HepG2 (cell line): ENCODE measurements around the gene MDP1. TPM values are rescaled to one million over a fixed set of nuclear protein-coding genes. Genes with fewer than 3 reads are reported as not detected.
A peak's percentile ranks its signal among the peaks of the same experiment; 100 is the strongest.

Experiments used
- CBX5 ChIP-seq: sonication (generic); formaldehyde crosslinking; IDR thresholded peaks from 2 replicates; pipeline ENCODE4 v1.4.0; 2020; ENCODE audit warnings: missing genetic modification reagents, borderline replicate concordance
- CTCF ChIP-seq: sonication (generic); formaldehyde crosslinking; IDR thresholded peaks from 2 replicates; pipeline ENCODE4 v1.5.0; 2020; ENCODE audit warnings: mild to moderate bottlenecking, missing genetic modification reagents, moderate library complexity
- EED ChIP-seq: sonication (generic); formaldehyde crosslinking; IDR thresholded peaks from 2 replicates; pipeline ENCODE4 v1.5.0; 2020; ENCODE audit warnings: mild to moderate bottlenecking, missing genetic modification reagents
- HMGXB4 ChIP-seq, 2 experiments: sonication (generic) in 1 of 2; formaldehyde crosslinking in 1 of 2; IDR thresholded peaks; 2 replicates each; pipeline versions ENCODE4 v1.4.0 to v1.6.1; 2018 to 2020; ENCODE audit warnings: missing genetic modification reagents in 2 of 2, borderline replicate concordance in 1 of 2, low read depth in 1 of 2, mild to moderate bottlenecking in 1 of 2, missing biosample characterization in 1 of 2
- HNRNPL ChIP-seq: fragments of 200-400 bp; formaldehyde crosslinking; IDR thresholded peaks from 2 replicates; pipeline ENCODE4 v1.6.1; 2017; ENCODE audit warnings: mild to moderate bottlenecking, low read depth, low read length
- KDM3A ChIP-seq: IDR thresholded peaks from 2 replicates; pipeline ENCODE4 v1.6.1; 2018; ENCODE audit warnings: low read depth, missing compliant biosample characterization
- MED13 ChIP-seq: sonication (generic); formaldehyde crosslinking; IDR thresholded peaks from 2 replicates; pipeline ENCODE4 v1.5.0; 2020; ENCODE audit warnings: missing genetic modification reagents
- MIER3 ChIP-seq: IDR thresholded peaks from 2 replicates; pipeline ENCODE4 v1.6.1; 2016; ENCODE audit warnings: missing compliant biosample characterization, borderline replicate concordance
- MTF1 ChIP-seq: sonication (generic); formaldehyde crosslinking; IDR thresholded peaks from 2 replicates; pipeline ENCODE4 v1.5.0; 2020; ENCODE audit warnings: missing genetic modification reagents
- PRDM4 ChIP-seq: sonication (generic); formaldehyde crosslinking; IDR thresholded peaks from 2 replicates; pipeline ENCODE4 v1.9.0; 2021; ENCODE audit warnings: missing genetic modification reagents, borderline replicate concordance
- RAD21 ChIP-seq: fragments of 450-650 bp; formaldehyde crosslinking; IDR thresholded peaks from 2 replicates; pipeline ENCODE4 v1.5.0; 2020; ENCODE audit warnings: mild to moderate bottlenecking
- SP5 ChIP-seq: IDR thresholded peaks from 2 replicates; pipeline ENCODE4 v1.6.1; 2016; ENCODE audit warnings: low read depth, borderline replicate concordance
- TBX2 ChIP-seq: sonication (generic); formaldehyde crosslinking; IDR thresholded peaks from 2 replicates; pipeline ENCODE4 v1.5.0; 2020; ENCODE audit warnings: missing genetic modification reagents, mild to moderate bottlenecking, borderline replicate concordance
- TRIM24 ChIP-seq: sonication (generic); formaldehyde crosslinking; IDR thresholded peaks from 2 replicates; pipeline ENCODE4 v1.8.0; 2022; ENCODE audit warnings: mild to moderate bottlenecking, missing genetic modification reagents
- ZNF12 ChIP-seq: sonication (generic); formaldehyde crosslinking; IDR thresholded peaks from 2 replicates; pipeline ENCODE4 v1.5.0; 2020; ENCODE audit warnings: missing genetic modification reagents
- ZNF121 ChIP-seq: sonication (generic); formaldehyde crosslinking; IDR thresholded peaks from 2 replicates; pipeline ENCODE4 v1.5.0; 2020; ENCODE audit warnings: mild to moderate bottlenecking, missing genetic modification reagents
- ZNF143 ChIP-seq: sonication (generic); formaldehyde crosslinking; IDR thresholded peaks from 2 replicates; pipeline ENCODE4 v1.4.0; 2020; ENCODE audit warnings: missing genetic modification reagents
- ZNF331 ChIP-seq: sonication (generic); formaldehyde crosslinking; IDR thresholded peaks from 2 replicates; pipeline ENCODE4 v1.4.0; 2020; ENCODE audit warnings: missing genetic modification reagents
- ZNF362 ChIP-seq: sonication (generic); formaldehyde crosslinking; IDR thresholded peaks from 2 replicates; pipeline ENCODE4 v1.4.0; 2020; ENCODE audit warnings: missing genetic modification reagents, mild to moderate bottlenecking, borderline replicate concordance
- ZNF44 ChIP-seq: sonication (generic); formaldehyde crosslinking; IDR thresholded peaks from 2 replicates; pipeline ENCODE4 v1.5.1; 2020; ENCODE audit warnings: mild to moderate bottlenecking, missing genetic modification reagents
- ZNF740 ChIP-seq: sonication (generic); formaldehyde crosslinking; IDR thresholded peaks from 2 replicates; pipeline ENCODE4 v1.4.0; 2020; ENCODE audit warnings: missing genetic modification reagents
- polyA plus RNA-seq, 8 experiments: library from polyadenylated mRNA; depleted of rRNA in 3 of 8; stranded (reverse) in 7 of 8; unstranded in 1 of 8; fragments of >200 nt; fragmentation: Illumina TruSeq in 4 of 8; extraction: Trizol in 4 of 8; gene quantifications; 2 replicates each; pipeline versions ENCODE4 v1.2.1 to v1.2.3, GENCODE V29; 2011 to 2016; ENCODE audit warnings: low read depth in 4 of 8, missing spikeins in 1 of 8, mixed read lengths in 1 of 8; ENCODE audit not compliant: insufficient read depth in 1 of 8
- total RNA-seq, 5 experiments: library from RNA; depleted of rRNA; stranded (reverse); fragments of >200 nt; fragmentation: Illumina TruSeq; extraction: Trizol; gene quantifications; 2 replicates each; pipeline ENCODE4 v1.2.3, GENCODE V29; 2016; ENCODE audit warnings: low read depth in 1 of 5

Gene MDP1
- total and polyA plus RNA-seq, 2 of the 13 experiments (the other 11 are each of a cell fraction or from before 2014, with no cell fraction given): 44.1 to 48.7 TPM

GRCh38 chr14:24212924-24213865 lies 2.7 kb downstream of the MDP1 start, which contains the start of gene CHMP4A (continued):
- TF ChIP-seq KDM3A (CRISPR knock-in tag) (peak; percentile 96; the same call in 1 of the 2 replicates), EED (CRISPR knock-in tag) (peak; percentile 89), TBX2 (peak; percentile 96), ZNF44 (CRISPR knock-in tag) (peak; percentile 83; the same call in 1 of the 2 replicates), TRIM24 (CRISPR knock-in tag) (no peak), ZNF12 (CRISPR knock-in tag) (no peak; the same call in 1 of the 2 replicates), ZNF740 (peak; percentile 96), HMGXB4 (CRISPR knock-in tag; IDR thresholded peaks at IDR 0.05; ENCODE audit: borderline replicate concordance in 1 of 2, low read depth in 1 of 2) (peak; percentile 96 to 98; a peak in 3 of 4 replicates), MED13 (peak; percentile 97), SP5 (CRISPR knock-in tag) (peak; percentile 74), PRDM4 (CRISPR knock-in tag) (no peak; the same call in 1 of the 2 replicates), HNRNPL (peak; percentile 76), CBX5 (CRISPR knock-in tag) (peak; percentile 91; the same call in 1 of the 2 replicates), CTCF (peak; percentile 69), ZNF331 (CRISPR knock-in tag) (peak; percentile 88), MTF1 (no peak), MIER3 (CRISPR knock-in tag) (peak; percentile 99; the same call in 1 of the 2 replicates), ZNF362 (CRISPR knock-in tag) (peak; percentile 77; the same call in 1 of the 2 replicates), ZNF121 (CRISPR knock-in tag) (peak; percentile 42; the same call in 1 of the 2 replicates), RAD21 (peak; percentile 81), ZNF143 (peak; percentile 82)
